SJCRH30 (cell line): ENCODE results near the gene ZCCHC14. TPM values are rescaled to one million over a fixed set of nuclear protein-coding genes. Genes with fewer than 3 reads are reported as not detected.
A peak's percentile ranks its signal among the peaks of the same experiment; 100 is the strongest.

Experiments
- DNase-seq, 2 experiments: peaks; one replicate each; pipeline ENCODE4 v3.0.0-alpha.2; 2015 to 2020
- H3K27ac ChIP-seq: fragments of 250-450 bp; sonication (Bioruptor Pico); 2 replicates; pipeline ENCODE4 v1.5.1; 2020; ENCODE audit warnings: mild to moderate bottlenecking, moderate library complexity
- H3K27me3 ChIP-seq: fragments of 250-450 bp; sonication (Bioruptor Pico); 2 replicates; pipeline ENCODE4 v1.5.1; 2020; ENCODE audit warnings: mild to moderate bottlenecking, moderate library complexity
- H3K36me3 ChIP-seq: fragments of 250-450 bp; sonication (Bioruptor Pico); 2 replicates; pipeline ENCODE4 v1.5.1; 2020; ENCODE audit warnings: mild to moderate bottlenecking, moderate library complexity
- H3K4me1 ChIP-seq: fragments of 250-450 bp; sonication (Bioruptor Pico); 2 replicates; pipeline ENCODE4 v1.5.1; 2020; ENCODE audit warnings: mild to moderate bottlenecking, moderate library complexity
- H3K4me3 ChIP-seq: fragments of 250-450 bp; sonication (Bioruptor Pico); 2 replicates; pipeline ENCODE4 v1.5.1; 2020; ENCODE audit warnings: mild to moderate bottlenecking, moderate library complexity
- H3K9me3 ChIP-seq: fragments of 250-450 bp; sonication (Bioruptor Pico); replicated peaks from 2 replicates; pipeline ENCODE4 v1.5.1; 2020; ENCODE audit warnings: mild to moderate bottlenecking, moderate library complexity
- total RNA-seq: library from RNA; depleted of rRNA; stranded (reverse); fragments of >200 nt; shearing (Covaris generic); gene quantifications from 2 replicates; pipeline ENCODE4 v1.2.3, GENCODE V29; 2014

ZCCHC14 gene
- total RNA-seq, 1 experiment from 2014 or later, result 7.5 TPM

- DNase-seq, result no peak
- Histone ChIP-seq H3K36me3 (no peaks in the 10 kb centered on the region), H3K27me3 (no peaks in the 10 kb centered on the region), H3K4me1 (peaks cover 3% of the 10 kb centered on the region; the same call in 1 of the 2 replicates), H3K4me3 (no peak overlapping the region), H3K27ac (no peak overlapping the region), H3K9me3 (no peaks in the 10 kb centered on the region)
Measured at GRCh38 chr16:87432330-87432915, 60.4 kb downstream of the ZCCHC14 start.

GRCh38 chr16:87431926-87432325 lies 60.9 kb downstream of the ZCCHC14 start:
- H3K27me3 ChIP-seq, result no peaks in the 10 kb centered on the region
- H3K36me3 ChIP-seq, result no peaks in the 10 kb centered on the region
- H3K27ac ChIP-seq, result no peak overlapping the region
- DNase-seq, result no peak
- no peaks in the 10 kb centered on the region for H3K9me3 ChIP-seq
- no peak overlapping the region for H3K4me3 ChIP-seq
- peaks cover 2% of the 10 kb centered on the region; the same call in 1 of the 2 replicates for H3K4me1 ChIP-seq

GRCh38 chr16:87426423-87427215 lies 66.2 kb downstream of the ZCCHC14 start:
- Histone ChIP-seq H3K4me3 (no peak overlapping the region), H3K27me3 (no peaks in the 10 kb centered on the region), H3K27ac (no peak overlapping the region), H3K36me3 (no peaks in the 10 kb centered on the region), H3K4me1 (no peaks in the 10 kb centered on the region), H3K9me3 (no peaks in the 10 kb centered on the region)
- no peak for DNase-seq

GRCh38 chr16:87425941-87426340 lies 66.9 kb downstream of the ZCCHC14 start:
- no peaks in the 10 kb centered on the region for H3K36me3 ChIP-seq

GRCh38 chr16:87424266-87424665 lies 68.6 kb downstream of the ZCCHC14 start:
- no peaks in the 10 kb centered on the region for H3K9me3 ChIP-seq
- no peak overlapping the region for H3K4me3 ChIP-seq
- no peaks in the 10 kb centered on the region for H3K36me3 ChIP-seq
- no peaks in the 10 kb centered on the region for H3K27me3 ChIP-seq
- no peak for DNase-seq
- H3K27ac ChIP-seq, result no peak overlapping the region
- no peaks in the 10 kb centered on the region for H3K4me1 ChIP-seq

More at GRCh38 chr16:87425941-87426340, 66.9 kb downstream of the ZCCHC14 start:
- Histone ChIP-seq H3K9me3 (no peaks in the 10 kb centered on the region), H3K27me3 (no peaks in the 10 kb centered on the region), H3K27ac (no peak overlapping the region), H3K4me3 (no peak overlapping the region), H3K4me1 (no peaks in the 10 kb centered on the region)
- DNase-seq, result no peak

- no peaks in the 10 kb centered on the region for H3K36me3 ChIP-seq
- no peaks in the 10 kb centered on the region for H3K9me3 ChIP-seq
- H3K4me1 ChIP-seq, result no peaks in the 10 kb centered on the region
- no peak for DNase-seq
- H3K27me3 ChIP-seq, result no peaks in the 10 kb centered on the region
- no peak overlapping the region for H3K27ac ChIP-seq
- H3K4me3 ChIP-seq, result no peak overlapping the region
Measured at GRCh38 chr16:87423429-87423828, 69.4 kb downstream of the ZCCHC14 start.

GRCh38 chr16:87422106-87422505 lies 70.7 kb downstream of the ZCCHC14 start:
- Histone ChIP-seq H3K9me3 (no peaks in the 10 kb centered on the region), H3K4me1 (no peaks in the 10 kb centered on the region), H3K4me3 (no peak overlapping the region), H3K27ac (no peak overlapping the region), H3K36me3 (no peaks in the 10 kb centered on the region), H3K27me3 (no peaks in the 10 kb centered on the region)
- DNase-seq, result no peak

- Histone ChIP-seq H3K27ac (no peak overlapping the region), H3K9me3 (no peaks in the 10 kb centered on the region), H3K27me3 (no peaks in the 10 kb centered on the region), H3K4me1 (no peaks in the 10 kb centered on the region), H3K4me3 (no peak overlapping the region), H3K36me3 (no peaks in the 10 kb centered on the region)
- no peak for DNase-seq
Measured at GRCh38 chr16:87421003-87421912, 71.6 kb downstream of the ZCCHC14 start.

GRCh38 chr16:87420026-87421002 lies 72.5 kb downstream of the ZCCHC14 start:
- Histone ChIP-seq H3K4me1 (no peaks in the 10 kb centered on the region), H3K9me3 (no peaks in the 10 kb centered on the region), H3K27me3 (no peaks in the 10 kb centered on the region), H3K27ac (no peak overlapping the region), H3K4me3 (no peak overlapping the region), H3K36me3 (no peaks in the 10 kb centered on the region)
- no peak for DNase-seq

- H3K36me3 ChIP-seq, result no peaks in the 10 kb centered on the region
- H3K4me3 ChIP-seq, result no peak overlapping the region
- no peaks in the 10 kb centered on the region for H3K4me1 ChIP-seq
- no peak overlapping the region for H3K27ac ChIP-seq
- DNase-seq, result no peak
- no peaks in the 10 kb centered on the region for H3K9me3 ChIP-seq
- H3K27me3 ChIP-seq, result no peaks in the 10 kb centered on the region
Measured at GRCh38 chr16:87418644-87419043, 74.2 kb downstream of the ZCCHC14 start.

- no peak overlapping the region for H3K27ac ChIP-seq
- no peaks in the 10 kb centered on the region for H3K4me1 ChIP-seq
- no peaks in the 10 kb centered on the region for H3K9me3 ChIP-seq
- no peak overlapping the region for H3K4me3 ChIP-seq
- no peaks in the 10 kb centered on the region for H3K36me3 ChIP-seq
- no peaks in the 10 kb centered on the region for H3K27me3 ChIP-seq
- no peak for DNase-seq
Measured at GRCh38 chr16:87418216-87418615, 74.6 kb downstream of the ZCCHC14 start.

GRCh38 chr16:87417528-87417910 lies 75.3 kb downstream of the ZCCHC14 start:
- H3K27me3 ChIP-seq, result no peaks in the 10 kb centered on the region
- H3K4me3 ChIP-seq, result no peak overlapping the region
- DNase-seq, result no peak
- H3K4me1 ChIP-seq, result no peaks in the 10 kb centered on the region
- H3K9me3 ChIP-seq, result no peaks in the 10 kb centered on the region
- no peaks in the 10 kb centered on the region for H3K36me3 ChIP-seq
- no peak overlapping the region for H3K27ac ChIP-seq

GRCh38 chr16:87416826-87417527 lies 75.8 kb downstream of the ZCCHC14 start:
- no peaks in the 10 kb centered on the region for H3K9me3 ChIP-seq
- H3K27me3 ChIP-seq, result no peaks in the 10 kb centered on the region
- H3K36me3 ChIP-seq, result no peaks in the 10 kb centered on the region
- H3K4me3 ChIP-seq, result no peak overlapping the region
- no peak overlapping the region for H3K27ac ChIP-seq
- H3K4me1 ChIP-seq, result no peaks in the 10 kb centered on the region
- DNase-seq, result peak; percentile 11 to 32
